OCI-LY1 (cell line): ENCODE results near the gene PTPN14.
A peak's percentile ranks its signal among the peaks of the same experiment; 100 is the strongest.

Source experiments
- H2AFZ ChIP-seq: fragments of 200-600 bp; sonication (generic), shearing (Covaris generic); 2 replicates; pipeline ENCODE4 v1.6.0; 2014; ENCODE audit warnings: antibody characterized with exemption, mild to moderate bottlenecking, low read length
- H3F3A ChIP-seq: fragments of 200-600 bp; sonication (generic), shearing (Covaris generic); 2 replicates; pipeline ENCODE4 v1.6.0; 2014; ENCODE audit warnings: mild to moderate bottlenecking, antibody characterized with exemption, low read length, moderate library complexity; ENCODE audit not compliant: insufficient read depth
- H3K27ac ChIP-seq: fragments of 200-600 bp; sonication (generic); 2 replicates; pipeline ENCODE4 v1.5.1; 2014; ENCODE audit warnings: low read length, mixed run types, mild to moderate bottlenecking, low read depth; ENCODE audit not compliant: poor library complexity, severe bottlenecking
- H3K27me3 ChIP-seq: fragments of 200-600 bp; sonication (generic); 2 replicates; pipeline ENCODE4 v1.6.0; 2014; ENCODE audit warnings: antibody characterized with exemption, mild to moderate bottlenecking, low read length, moderate library complexity; ENCODE audit not compliant: insufficient read depth
- H3K36me3 ChIP-seq: fragments of 200-600 bp; sonication (generic); 2 replicates; pipeline ENCODE4 v1.6.1; 2014; ENCODE audit warnings: mild to moderate bottlenecking, antibody characterized with exemption, low read length, moderate library complexity, mixed read lengths; ENCODE audit not compliant: insufficient read depth
- H3K4me1 ChIP-seq: fragments of 200-600 bp; sonication (generic); 2 replicates; pipeline ENCODE4 v1.5.1; 2014; ENCODE audit warnings: mild to moderate bottlenecking, low read length, moderate library complexity; ENCODE audit not compliant: insufficient read depth, severe bottlenecking
- H3K4me2 ChIP-seq: fragments of 200-600 bp; sonication (generic), shearing (Covaris generic); 2 replicates; pipeline ENCODE4 v1.6.1; 2014; ENCODE audit warnings: low read length
- H3K4me3 ChIP-seq: fragments of 200-600 bp; sonication (generic); 2 replicates; pipeline ENCODE4 v1.5.1; 2014; ENCODE audit warnings: low read length, low read depth, mild to moderate bottlenecking, mixed read lengths; ENCODE audit not compliant: poor library complexity, severe bottlenecking
- H3K79me2 ChIP-seq: fragments of 200-600 bp; shearing (Covaris generic); 2 replicates; pipeline ENCODE4 v1.6.1; 2016; ENCODE audit warnings: mixed run types, low read length, mixed read lengths; ENCODE audit not compliant: insufficient read depth
- H3K9ac ChIP-seq: fragments of 200-600 bp; sonication (generic), shearing (Covaris generic); 2 replicates; pipeline ENCODE4 v1.6.1; 2014; ENCODE audit warnings: mild to moderate bottlenecking, low read length, mixed read lengths
- H3K9me2 ChIP-seq: fragments of 200-600 bp; sonication (generic), shearing (Covaris generic); 2 replicates; pipeline ENCODE4 v1.6.1; 2014; ENCODE audit warnings: low read depth, mild to moderate bottlenecking, low read length, mixed read lengths
- H3K9me3 ChIP-seq: fragments of 200-600 bp; shearing (Covaris generic); 2 replicates; pipeline ENCODE4 v1.6.1; 2014; ENCODE audit warnings: low read length, mixed read lengths
- H4K20me1 ChIP-seq: fragments of 200-600 bp; sonication (generic), shearing (Covaris generic); 2 replicates; pipeline ENCODE4 v1.6.0; 2016; ENCODE audit warnings: mild to moderate bottlenecking, low read length; ENCODE audit not compliant: insufficient read depth
- EZH2 ChIP-seq: fragments of 200-600 bp; sonication (generic), shearing (Covaris generic); IDR thresholded peaks from 2 replicates; pipeline ENCODE4 v1.8.0; 2017; ENCODE audit warnings: borderline replicate concordance, mixed run types, mild to moderate bottlenecking, antibody characterized with exemption, low read length, moderate library complexity, mixed read lengths
- TF ChIP-seq, protein P1 (sequence below): fragments of 200-600 bp; sonication (generic), shearing (Covaris generic); IDR thresholded peaks from 2 replicates; pipeline ENCODE4 v1.5.1; 2017; ENCODE audit warnings: mild to moderate bottlenecking, antibody characterized with exemption, low read length, moderate library complexity, mixed read lengths

PTPN14 gene

DNA sequence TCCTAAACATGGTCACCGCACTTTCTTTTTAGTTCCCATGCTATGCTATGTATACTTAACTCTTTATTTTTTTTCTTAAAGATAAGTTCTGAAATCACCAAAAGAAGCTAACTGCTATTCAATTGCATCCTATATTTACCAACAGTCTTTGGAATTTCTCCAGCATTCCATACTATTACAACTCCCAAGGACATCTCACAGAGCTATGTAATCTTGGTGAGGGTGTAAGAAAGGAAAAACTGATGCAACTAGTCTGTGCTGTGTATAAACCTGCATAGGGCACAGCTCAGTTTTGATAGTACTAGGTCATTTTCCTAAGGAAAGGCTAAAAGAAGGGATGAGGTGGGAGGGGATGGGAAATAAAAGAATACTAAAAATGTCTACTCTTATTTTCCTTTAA lies 78.0 kb downstream of the PTPN14 start:
- no peaks in the 10 kb centered on the region for H3K4me1 ChIP-seq
- H4K20me1 ChIP-seq: no peaks in the 10 kb centered on the region
- H3K27me3 ChIP-seq: no peaks in the 10 kb centered on the region
- H3K9me2 ChIP-seq: no peaks in the 10 kb centered on the region
- H3K9me3 ChIP-seq: no peaks in the 10 kb centered on the region
- no peak overlapping the region for H3K27ac ChIP-seq
- H2AFZ ChIP-seq: no peak overlapping the region
- no peaks in the 10 kb centered on the region for H3F3A ChIP-seq
- no peak overlapping the region for H3K4me2 ChIP-seq
- no peak overlapping the region for H3K4me3 ChIP-seq
- H3K79me2 ChIP-seq: no peaks in the 10 kb centered on the region
- TF ChIP-seq, protein P1, sequence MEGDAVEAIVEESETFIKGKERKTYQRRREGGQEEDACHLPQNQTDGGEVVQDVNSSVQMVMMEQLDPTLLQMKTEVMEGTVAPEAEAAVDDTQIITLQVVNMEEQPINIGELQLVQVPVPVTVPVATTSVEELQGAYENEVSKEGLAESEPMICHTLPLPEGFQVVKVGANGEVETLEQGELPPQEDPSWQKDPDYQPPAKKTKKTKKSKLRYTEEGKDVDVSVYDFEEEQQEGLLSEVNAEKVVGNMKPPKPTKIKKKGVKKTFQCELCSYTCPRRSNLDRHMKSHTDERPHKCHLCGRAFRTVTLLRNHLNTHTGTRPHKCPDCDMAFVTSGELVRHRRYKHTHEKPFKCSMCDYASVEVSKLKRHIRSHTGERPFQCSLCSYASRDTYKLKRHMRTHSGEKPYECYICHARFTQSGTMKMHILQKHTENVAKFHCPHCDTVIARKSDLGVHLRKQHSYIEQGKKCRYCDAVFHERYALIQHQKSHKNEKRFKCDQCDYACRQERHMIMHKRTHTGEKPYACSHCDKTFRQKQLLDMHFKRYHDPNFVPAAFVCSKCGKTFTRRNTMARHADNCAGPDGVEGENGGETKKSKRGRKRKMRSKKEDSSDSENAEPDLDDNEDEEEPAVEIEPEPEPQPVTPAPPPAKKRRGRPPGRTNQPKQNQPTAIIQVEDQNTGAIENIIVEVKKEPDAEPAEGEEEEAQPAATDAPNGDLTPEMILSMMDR: no peak
- H3K36me3 ChIP-seq: no peaks in the 10 kb centered on the region
- no peak overlapping the region for H3K9ac ChIP-seq

DNA sequence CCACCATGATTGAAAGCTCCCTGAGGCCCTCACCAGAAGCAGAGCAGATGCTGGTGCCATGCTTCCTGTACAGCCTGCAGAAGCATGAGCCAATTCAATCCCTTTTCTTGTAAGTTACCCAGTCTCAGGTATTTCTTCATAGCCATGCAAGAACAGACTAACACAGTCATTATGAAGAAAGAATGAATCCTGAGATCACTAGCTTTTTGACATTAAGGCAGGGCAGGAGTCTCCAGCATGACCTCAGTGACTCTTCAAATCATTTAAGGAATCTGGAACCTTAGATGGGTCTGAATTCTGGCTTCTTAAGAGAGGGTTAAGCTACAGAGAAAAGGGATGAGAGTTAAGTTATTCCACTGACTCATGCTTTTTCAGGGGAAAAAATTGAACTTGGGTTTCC lies 79.0 kb downstream of the PTPN14 start:
- no peak for TF ChIP-seq EZH2
- TF ChIP-seq, protein P1: no peak

DNA sequence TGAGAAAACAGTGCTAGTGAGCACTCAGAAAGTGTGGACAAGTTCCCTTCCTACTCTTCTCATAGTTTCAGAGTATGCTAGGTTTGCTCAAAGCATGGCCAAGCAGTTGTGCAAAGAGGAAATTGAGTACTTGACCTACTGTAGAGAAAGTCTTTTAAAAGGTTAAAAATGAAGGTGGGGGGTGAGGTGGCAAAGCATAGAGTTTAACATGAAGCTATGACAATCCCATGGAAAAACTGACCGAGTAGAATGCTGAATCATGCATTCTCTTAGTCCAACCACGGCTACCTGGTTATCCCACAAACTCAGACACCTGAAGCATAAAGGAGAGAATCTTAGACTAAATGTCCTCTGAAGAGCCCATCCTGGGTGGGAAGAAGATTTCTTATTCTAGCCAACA lies 79.9 kb downstream of the PTPN14 start:
- no peaks in the 10 kb centered on the region for H4K20me1 ChIP-seq
- TF ChIP-seq EZH2: no peak
- TF ChIP-seq, protein P1: 0 out of 2 replicates have a peak, but pooled peaks have one; percentile 1
- no peaks in the 10 kb centered on the region for H3K9me2 ChIP-seq
- no peaks in the 10 kb centered on the region for H3F3A ChIP-seq
- H3K27me3 ChIP-seq: no peaks in the 10 kb centered on the region
- H3K4me3 ChIP-seq: no peak overlapping the region
- H3K4me2 ChIP-seq: no peak overlapping the region
- no peak overlapping the region for H3K9ac ChIP-seq
- no peak overlapping the region for H2AFZ ChIP-seq
- no peaks in the 10 kb centered on the region for H3K9me3 ChIP-seq
- H3K27ac ChIP-seq: no peak overlapping the region
- H3K79me2 ChIP-seq: no peaks in the 10 kb centered on the region
- no peaks in the 10 kb centered on the region for H3K4me1 ChIP-seq
- no peaks in the 10 kb centered on the region for H3K36me3 ChIP-seq

More for the DNA sequence above, 79.0 kb downstream of the PTPN14 start:
- Histone ChIP-seq H3K27ac (no peak overlapping the region), H3K4me2 (no peak overlapping the region), H3K4me3 (no peak overlapping the region), H3K27me3 (no peaks in the 10 kb centered on the region), H4K20me1 (no peaks in the 10 kb centered on the region), H3F3A (no peaks in the 10 kb centered on the region), H3K4me1 (no peaks in the 10 kb centered on the region), H2AFZ (no peak overlapping the region), H3K9me3 (no peaks in the 10 kb centered on the region), H3K79me2 (no peaks in the 10 kb centered on the region), H3K36me3 (no peaks in the 10 kb centered on the region), H3K9me2 (no peaks in the 10 kb centered on the region), H3K9ac (no peak overlapping the region)
